ENCODE results near the gene KRTAP10-2.

The KRTAP10-2 gene

DNA sequence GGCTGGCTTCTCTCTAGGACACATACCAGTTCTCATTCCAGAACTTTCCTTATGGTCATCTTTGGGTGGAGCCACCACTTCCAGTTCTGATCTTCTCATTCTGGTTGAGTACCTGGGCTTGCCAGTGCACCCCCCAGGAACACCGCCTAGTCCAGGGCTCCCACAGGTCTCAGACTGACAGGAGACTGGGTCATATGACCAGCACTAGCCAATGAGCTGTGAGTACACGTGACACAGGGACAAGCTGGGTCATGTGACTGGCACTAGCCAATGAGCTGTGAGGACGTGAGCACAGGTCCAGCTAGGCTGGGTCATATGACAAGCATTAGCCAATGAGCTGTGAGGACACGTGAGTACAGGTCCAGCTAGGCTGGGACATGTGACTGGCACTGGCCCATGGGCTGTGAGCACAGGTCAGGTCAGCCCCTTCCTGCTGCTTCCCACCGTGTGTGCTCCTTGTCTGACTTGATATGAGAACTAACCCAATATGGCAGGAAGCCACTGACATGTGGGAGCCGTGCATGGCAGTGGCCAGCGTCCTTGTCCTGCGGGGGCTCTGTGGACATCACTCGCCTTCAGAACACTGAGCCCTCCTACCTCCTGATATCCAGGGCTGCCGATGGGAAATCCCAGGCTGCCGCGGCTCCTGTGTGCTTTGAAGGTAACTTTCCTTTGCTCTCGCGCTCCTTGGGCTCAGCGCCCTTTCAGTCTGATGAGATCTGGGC is 34.0 kb downstream of the KRTAP10-2 start:
- no peak overlapping the region for H2AFZ ChIP-seq (ENCODE audit: low read depth, low read length, severe bottlenecking)
- no peaks in the 10 kb centered on the region for H3K79me2 ChIP-seq (ENCODE audit: insufficient read depth, low read length)
- H3K4me3 ChIP-seq (ENCODE audit: insufficient read depth, low read length, poor library complexity, severe bottlenecking): no peak overlapping the region
- H4K20me1 ChIP-seq (ENCODE audit: low read depth, low read length): no peaks in the 10 kb centered on the region
- H3K9ac ChIP-seq (ENCODE audit: low read length): no peak overlapping the region
- H3K27me3 ChIP-seq (ENCODE audit: low read length): no peaks in the 10 kb centered on the region
- H3K36me3 ChIP-seq (ENCODE audit: low read length): no peaks in the 10 kb centered on the region
- TF ChIP-seq, protein P1, sequence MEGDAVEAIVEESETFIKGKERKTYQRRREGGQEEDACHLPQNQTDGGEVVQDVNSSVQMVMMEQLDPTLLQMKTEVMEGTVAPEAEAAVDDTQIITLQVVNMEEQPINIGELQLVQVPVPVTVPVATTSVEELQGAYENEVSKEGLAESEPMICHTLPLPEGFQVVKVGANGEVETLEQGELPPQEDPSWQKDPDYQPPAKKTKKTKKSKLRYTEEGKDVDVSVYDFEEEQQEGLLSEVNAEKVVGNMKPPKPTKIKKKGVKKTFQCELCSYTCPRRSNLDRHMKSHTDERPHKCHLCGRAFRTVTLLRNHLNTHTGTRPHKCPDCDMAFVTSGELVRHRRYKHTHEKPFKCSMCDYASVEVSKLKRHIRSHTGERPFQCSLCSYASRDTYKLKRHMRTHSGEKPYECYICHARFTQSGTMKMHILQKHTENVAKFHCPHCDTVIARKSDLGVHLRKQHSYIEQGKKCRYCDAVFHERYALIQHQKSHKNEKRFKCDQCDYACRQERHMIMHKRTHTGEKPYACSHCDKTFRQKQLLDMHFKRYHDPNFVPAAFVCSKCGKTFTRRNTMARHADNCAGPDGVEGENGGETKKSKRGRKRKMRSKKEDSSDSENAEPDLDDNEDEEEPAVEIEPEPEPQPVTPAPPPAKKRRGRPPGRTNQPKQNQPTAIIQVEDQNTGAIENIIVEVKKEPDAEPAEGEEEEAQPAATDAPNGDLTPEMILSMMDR (IDR thresholded peaks at IDR 0.05; ENCODE audit: insufficient read depth, low read length, poor library complexity, severe bottlenecking): no peak
- no peak for TF ChIP-seq EZH2phosphoT487 (conservative IDR thresholded peaks at IDR 0.05; ENCODE audit: low read length)
- H3K4me2 ChIP-seq (ENCODE audit: low read depth, low read length, poor library complexity, severe bottlenecking): no peak overlapping the region
- no peaks in the 10 kb centered on the region for H3F3A ChIP-seq (ENCODE audit: insufficient read depth)
- H3K9me2 ChIP-seq (replicated peaks; ENCODE audit: insufficient read depth, low read length): no peaks in the 10 kb centered on the region
- H3K27ac ChIP-seq (ENCODE audit: low read depth, low read length): no peak overlapping the region
- H3K9me3 ChIP-seq (ENCODE audit: insufficient read depth, low read length): no peaks in the 10 kb centered on the region

DNA sequence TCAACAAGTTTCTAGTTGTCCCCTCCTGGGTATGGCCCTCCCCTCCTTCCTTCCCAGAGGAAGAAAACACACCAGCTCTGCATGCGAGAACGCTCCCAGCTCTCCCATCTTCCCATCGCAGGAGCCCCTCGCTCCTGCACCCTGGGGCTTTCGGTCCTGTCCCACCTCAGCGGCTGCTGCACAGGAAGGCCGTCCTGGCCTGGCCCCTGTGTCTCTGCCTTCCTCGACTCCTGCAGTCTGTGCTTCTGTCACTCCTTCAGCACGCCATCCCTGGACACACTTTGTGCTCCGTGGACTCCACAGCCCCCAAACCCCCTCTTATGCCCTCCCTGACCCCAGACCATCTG is 34.5 kb downstream of the KRTAP10-2 start:
- H2AFZ ChIP-seq (ENCODE audit: low read depth, low read length, severe bottlenecking): no peak overlapping the region
- H3K79me2 ChIP-seq (ENCODE audit: insufficient read depth, low read length): no peaks in the 10 kb centered on the region
- TF ChIP-seq, protein P1 (IDR thresholded peaks at IDR 0.05; ENCODE audit: insufficient read depth, low read length, poor library complexity, severe bottlenecking): no peak
- no peak for TF ChIP-seq EZH2phosphoT487 (conservative IDR thresholded peaks at IDR 0.05; ENCODE audit: low read length)
- no peak overlapping the region for H3K27ac ChIP-seq (ENCODE audit: low read depth, low read length)
- no peaks in the 10 kb centered on the region for H3K9me2 ChIP-seq (replicated peaks; ENCODE audit: insufficient read depth, low read length)
- H3K4me3 ChIP-seq (ENCODE audit: insufficient read depth, low read length, poor library complexity, severe bottlenecking): no peak overlapping the region
- no peaks in the 10 kb centered on the region for H3K36me3 ChIP-seq (ENCODE audit: low read length)
- H4K20me1 ChIP-seq (ENCODE audit: low read depth, low read length): no peaks in the 10 kb centered on the region
- H3F3A ChIP-seq (ENCODE audit: insufficient read depth): no peaks in the 10 kb centered on the region
- H3K4me2 ChIP-seq (ENCODE audit: low read depth, low read length, poor library complexity, severe bottlenecking): no peak overlapping the region
- H3K9me3 ChIP-seq (ENCODE audit: insufficient read depth, low read length): no peaks in the 10 kb centered on the region
- no peak overlapping the region for H3K9ac ChIP-seq (ENCODE audit: low read length)
- H3K27me3 ChIP-seq (ENCODE audit: low read length): no peaks in the 10 kb centered on the region

DNA sequence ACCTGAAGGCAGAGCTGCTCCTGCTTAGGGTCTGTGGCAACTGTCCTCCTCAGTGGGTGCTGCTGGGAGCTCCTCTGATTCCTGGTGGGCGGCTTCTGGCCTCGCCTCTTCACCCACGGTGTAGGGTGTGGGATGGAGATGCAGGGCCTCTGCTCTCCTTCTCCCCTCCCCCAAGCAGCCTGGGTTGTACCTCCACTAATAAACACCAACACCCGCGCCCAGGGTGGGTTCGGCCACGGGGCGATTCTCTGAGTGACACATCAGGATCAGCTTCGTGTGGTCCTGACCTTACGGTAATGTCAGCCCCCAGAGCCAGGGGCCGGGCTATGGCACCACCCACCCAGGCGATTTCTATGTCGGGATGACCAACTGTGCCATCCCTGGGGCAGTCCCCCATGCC is 35.0 kb downstream of the KRTAP10-2 start:
- no peaks in the 10 kb centered on the region for H4K20me1 ChIP-seq (ENCODE audit: low read depth, low read length)
- H3K4me2 ChIP-seq (ENCODE audit: low read depth, low read length, poor library complexity, severe bottlenecking): no peak overlapping the region
- H3K9me3 ChIP-seq (ENCODE audit: insufficient read depth, low read length): no peaks in the 10 kb centered on the region
- no peaks in the 10 kb centered on the region for H3K79me2 ChIP-seq (ENCODE audit: insufficient read depth, low read length)
- H3K9me2 ChIP-seq (replicated peaks; ENCODE audit: insufficient read depth, low read length): no peaks in the 10 kb centered on the region
- no peaks in the 10 kb centered on the region for H3K27me3 ChIP-seq (ENCODE audit: low read length)
- TF ChIP-seq, protein P1 (IDR thresholded peaks at IDR 0.05; ENCODE audit: insufficient read depth, low read length, poor library complexity, severe bottlenecking): no peak
- no peak for TF ChIP-seq EZH2phosphoT487 (conservative IDR thresholded peaks at IDR 0.05; ENCODE audit: low read length)
- no peak overlapping the region for H3K9ac ChIP-seq (ENCODE audit: low read length)
- H3K36me3 ChIP-seq (ENCODE audit: low read length): no peaks in the 10 kb centered on the region
- H3F3A ChIP-seq (ENCODE audit: insufficient read depth): no peaks in the 10 kb centered on the region
- no peak overlapping the region for H3K27ac ChIP-seq (ENCODE audit: low read depth, low read length)
- no peak overlapping the region for H2AFZ ChIP-seq (ENCODE audit: low read depth, low read length, severe bottlenecking)
- H3K4me3 ChIP-seq (ENCODE audit: insufficient read depth, low read length, poor library complexity, severe bottlenecking): no peak overlapping the region
